Embryonic facial prominence (tissue), 1 donor: ENCODE results near the gene REPS1.

Experiments
- DNase-seq: peaks from one replicate; pipeline ENCODE4 v3.0.0-alpha.2; 2016; ENCODE audit errors: extremely low spot score

The REPS1 gene

GRCh38 chr6:138923561-138923960, 64.5 kb downstream of the REPS1 start:
- no peak for DNase-seq

GRCh38 chr6:138920906-138921305, 67.1 kb downstream of the REPS1 start:
- DNase-seq: no peak

- no peak for DNase-seq
Observed at GRCh38 chr6:138914701-138915100, 73.4 kb downstream of the REPS1 start.

- no peak for DNase-seq
Observed at GRCh38 chr6:138912308-138912707, 75.7 kb downstream of the REPS1 start.

- no peak for DNase-seq
Observed at GRCh38 chr6:138909975-138910374, 78.1 kb downstream of the REPS1 start.

- DNase-seq: no peak
Observed at GRCh38 chr6:138909511-138909910, 78.5 kb downstream of the REPS1 start.

GRCh38 chr6:138907167-138907566, 80.9 kb downstream of the REPS1 start:
- DNase-seq: no peak

- no peak for DNase-seq
Observed at GRCh38 chr6:138897031-138897430, 91.0 kb downstream of the REPS1 start.

- no peak for DNase-seq
Observed at GRCh38 chr6:138896104-138896756, 91.8 kb downstream of the REPS1 start.

- no peak for DNase-seq
Observed at GRCh38 chr6:138891255-138891986, 96.6 kb downstream of the REPS1 start.

- DNase-seq: no peak
Observed at GRCh38 chr6:138885156-138885819, 102.8 kb downstream of the REPS1 start.

GRCh38 chr6:138882369-138883017, 105.6 kb downstream of the REPS1 start:
- no peak for DNase-seq

GRCh38 chr6:138873191-138873590, 114.9 kb downstream of the REPS1 start:
- DNase-seq: no peak

- DNase-seq: no peak
Observed at GRCh38 chr6:138869398-138869797, 118.7 kb downstream of the REPS1 start.

- no peak for DNase-seq
Observed at GRCh38 chr6:138868181-138868580, 119.9 kb downstream of the REPS1 start.

- DNase-seq: no peak
Observed at GRCh38 chr6:138865480-138866109, 122.5 kb downstream of the REPS1 start.

GRCh38 chr6:138864343-138864890, 123.6 kb downstream of the REPS1 start:
- no peak for DNase-seq

- no peak for DNase-seq
Observed at GRCh38 chr6:138863321-138863720, 124.7 kb downstream of the REPS1 start.

- no peak for DNase-seq
Observed at GRCh38 chr6:138862456-138862855, 125.6 kb downstream of the REPS1 start.

GRCh38 chr6:138857775-138858174, 130.3 kb downstream of the REPS1 start:
- no peak for DNase-seq

- no peak for DNase-seq
Observed at GRCh38 chr6:138856654-138857053, 131.4 kb downstream of the REPS1 start.
